Spleen (tissue), 7 donors: ENCODE measurements around the gene OSM.

Experiments used
- POLR2A ChIP-seq, 3 donors: fragments of 450-650 bp; IDR thresholded peaks; one replicate each; pipeline ENCODE4 v1.5.1; 2017; ENCODE audit warnings: antibody characterized with exemption in 3 of 3, mild to moderate bottlenecking in 1 of 3
- POLR2AphosphoS5 ChIP-seq, 3 donors: sonication (generic); formaldehyde crosslinking; IDR thresholded peaks; one replicate each; pipeline ENCODE4 v1.5.1; 2017; ENCODE audit warnings: antibody characterized with exemption in 3 of 3
- TF ChIP-seq, protein P1 (sequence below), 11 experiments: fragments of 200-600 bp in 7 of 11; fragments of 450-650 bp in 4 of 11; sonication (generic) in 4 of 11; IDR thresholded peaks in 8 of 11; conservative IDR thresholded peaks in 3 of 11; 1 replicate in 7 of 11; 2 replicates in 4 of 11; pipeline versions ENCODE4 v1.4.0 to v1.8.0; 2016 to 2021; ENCODE audit warnings: antibody characterized with exemption in 11 of 11, inconsistent platforms in 4 of 11, mild to moderate bottlenecking in 1 of 11
- donor health status: DM: no; HTN: no; CAD: no; lungs with moderate emphysema.
- donor health status: DM: no; HTN: no; CAD: no.
- donor health status: DM: no; HTN: no; CAD: no.

DNA sequence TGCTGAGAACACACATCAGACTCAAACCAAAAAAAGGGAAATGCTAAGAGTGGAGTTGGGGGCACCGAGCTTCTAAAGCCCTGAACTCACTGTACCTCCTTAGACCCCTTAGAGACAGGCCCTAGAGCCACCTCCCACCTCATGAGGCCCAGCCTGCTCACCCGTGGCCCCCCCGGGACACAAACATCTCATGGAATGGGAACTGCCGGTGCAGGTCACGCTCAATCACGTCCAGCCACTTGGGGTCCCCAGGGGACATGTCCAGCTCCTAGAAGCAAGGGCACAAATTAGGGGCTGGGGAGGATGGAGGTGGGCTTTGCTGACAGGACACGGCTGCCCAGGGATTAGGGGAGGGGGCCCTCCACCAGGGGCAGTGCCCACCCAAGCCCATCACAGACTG, 28.9 kb upstream of the OSM start:
- TF ChIP-seq, protein P1, sequence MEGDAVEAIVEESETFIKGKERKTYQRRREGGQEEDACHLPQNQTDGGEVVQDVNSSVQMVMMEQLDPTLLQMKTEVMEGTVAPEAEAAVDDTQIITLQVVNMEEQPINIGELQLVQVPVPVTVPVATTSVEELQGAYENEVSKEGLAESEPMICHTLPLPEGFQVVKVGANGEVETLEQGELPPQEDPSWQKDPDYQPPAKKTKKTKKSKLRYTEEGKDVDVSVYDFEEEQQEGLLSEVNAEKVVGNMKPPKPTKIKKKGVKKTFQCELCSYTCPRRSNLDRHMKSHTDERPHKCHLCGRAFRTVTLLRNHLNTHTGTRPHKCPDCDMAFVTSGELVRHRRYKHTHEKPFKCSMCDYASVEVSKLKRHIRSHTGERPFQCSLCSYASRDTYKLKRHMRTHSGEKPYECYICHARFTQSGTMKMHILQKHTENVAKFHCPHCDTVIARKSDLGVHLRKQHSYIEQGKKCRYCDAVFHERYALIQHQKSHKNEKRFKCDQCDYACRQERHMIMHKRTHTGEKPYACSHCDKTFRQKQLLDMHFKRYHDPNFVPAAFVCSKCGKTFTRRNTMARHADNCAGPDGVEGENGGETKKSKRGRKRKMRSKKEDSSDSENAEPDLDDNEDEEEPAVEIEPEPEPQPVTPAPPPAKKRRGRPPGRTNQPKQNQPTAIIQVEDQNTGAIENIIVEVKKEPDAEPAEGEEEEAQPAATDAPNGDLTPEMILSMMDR (IDR thresholded peaks at IDR 0.05 in 8 of 11, conservative IDR thresholded peaks at IDR 0.05 in 3 of 11): no peak
- TF ChIP-seq POLR2A (IDR thresholded peaks at IDR 0.05) (no peak), POLR2AphosphoS5 (IDR thresholded peaks at IDR 0.05) (peak in 1 of 3 donors; percentile 34)
